HEK293 (cell line): ENCODE results near the gene ZNF726.

Experiments
- CTCF ChIA-PET: fragments of 350-600 bp; formaldehyde crosslinking; extraction: SDS; loops from one replicate; lab custom pipeline; 2021; ENCODE audit warnings: antibody characterized with exemption; lab: Yijun Ruan, JAX
- POLR2A ChIA-PET: fragments of 300-600 bp; formaldehyde crosslinking; extraction: SDS; loops from one replicate; lab custom pipeline; 2020; ENCODE audit warnings: antibody characterized with exemption, inconsistent platforms; lab: Yijun Ruan, JAX
- H3K27ac ChIP-seq: fragments of 200-500 bp; sonication (Bioruptor generic); 2 replicates; pipeline ENCODE4 v1.5.1; 2014; ENCODE audit warnings: low read depth, low read length, control low read depth, inconsistent platforms; ENCODE audit errors: extremely low read depth
- H3K36me3 ChIP-seq, 2 experiments: fragments of 200-500 bp in 1 of 2; sonication (Bioruptor generic) in 1 of 2; 1 replicate in 1 of 2; 2 replicates in 1 of 2; pipeline ENCODE4 v1.5.1; 2014 to 2017; ENCODE audit warnings: inconsistent platforms in 2 of 2, low read length in 2 of 2; ENCODE audit not compliant: control insufficient read depth in 2 of 2, insufficient read depth in 1 of 2
- H3K4me1 ChIP-seq: fragments of 200-500 bp; sonication (Bioruptor generic); 2 replicates; pipeline ENCODE4 v1.5.1; 2014; ENCODE audit warnings: mild to moderate bottlenecking, low read length, inconsistent platforms; ENCODE audit not compliant: control insufficient read depth, insufficient read depth
- H3K4me3 ChIP-seq: 2 replicates; pipeline ENCODE4 v1.5.1; 2011; ENCODE audit warnings: low read depth, mild to moderate bottlenecking, control low read depth, low read length, moderate library complexity
- H3K9me3 ChIP-seq: fragments of 200-500 bp; sonication (Bioruptor generic); 2 replicates; pipeline ENCODE4 v1.5.1; 2014; ENCODE audit warnings: low read depth, low read length, inconsistent platforms; ENCODE audit not compliant: control insufficient read depth, insufficient read depth
- PBX3 ChIP-seq: sonication (generic); formaldehyde crosslinking; IDR thresholded peaks from 2 replicates; pipeline ENCODE4 v1.8.1; 2022; ENCODE audit warnings: mild to moderate bottlenecking, moderate library complexity, missing genetic modification reagents
- SP7 ChIP-seq: fragments of 450-650 bp; formaldehyde crosslinking; IDR thresholded peaks from 2 replicates; pipeline ENCODE4 v1.5.1; 2016; ENCODE audit warnings: missing biosample characterization, missing genetic modification characterization
- ZBTB20 ChIP-seq: fragments of 450-650 bp; formaldehyde crosslinking; IDR thresholded peaks from 2 replicates; pipeline ENCODE4 v1.5.1; 2016; ENCODE audit warnings: missing biosample characterization, missing genetic modification characterization
- ZNF10 ChIP-seq: fragments of 450-650 bp; formaldehyde crosslinking; IDR thresholded peaks from 2 replicates; pipeline ENCODE4 v1.5.1; 2017; ENCODE audit warnings: missing biosample characterization, missing genetic modification characterization
- ZNF221 ChIP-seq: fragments of 450-650 bp; formaldehyde crosslinking; IDR thresholded peaks from 2 replicates; pipeline ENCODE4 v1.5.1; 2017; ENCODE audit warnings: missing biosample characterization, missing genetic modification characterization, borderline replicate concordance
- ZNF335 ChIP-seq: fragments of 450-650 bp; formaldehyde crosslinking; conservative IDR thresholded peaks from 2 replicates; pipeline ENCODE4 v1.5.1; 2016; ENCODE audit warnings: missing biosample characterization, missing genetic modification characterization
- ZNF518A ChIP-seq: fragments of 450-650 bp; formaldehyde crosslinking; conservative IDR thresholded peaks from 2 replicates; pipeline ENCODE4 v1.5.1; 2016; ENCODE audit warnings: low read depth, missing biosample characterization, missing genetic modification characterization
- ZNF521 ChIP-seq: fragments of 450-650 bp; formaldehyde crosslinking; IDR thresholded peaks from 2 replicates; pipeline ENCODE4 v1.5.1; 2017; ENCODE audit warnings: missing biosample characterization, mild to moderate bottlenecking, missing genetic modification characterization
- ZNF561 ChIP-seq: fragments of 450-650 bp; IDR thresholded peaks from 2 replicates; pipeline ENCODE4 v1.5.1; 2018; ENCODE audit warnings: missing biosample characterization, missing genetic modification characterization, borderline replicate concordance
- ZNF596 ChIP-seq: fragments of 450-650 bp; IDR thresholded peaks from 2 replicates; pipeline ENCODE4 v1.5.0; 2018; ENCODE audit warnings: missing biosample characterization, mild to moderate bottlenecking, missing genetic modification characterization, moderate library complexity
- ZSCAN23 ChIP-seq: fragments of 450-650 bp; formaldehyde crosslinking; IDR thresholded peaks from 2 replicates; pipeline ENCODE4 v1.5.1; 2016; ENCODE audit warnings: missing biosample characterization, missing genetic modification characterization

Gene ZNF726

GRCh38 chr19:23981863-23982262 is 67.2 kb downstream of the ZNF726 start (continued):
- TF ChIP-seq ZNF518A (no peak), ZNF335 (tag by site-specific recombination) (no peak)
- TF ChIP-seq, all 188 proteins: peak for 0

GRCh38 chr19:23983406-23983805 is 68.7 kb downstream of the ZNF726 start:
- Histone ChIP-seq H3K4me3 (no peak overlapping the region), H3K36me3 (no peaks in the 10 kb centered on the region), H3K27ac (no peak overlapping the region), H3K4me1 (no peaks in the 10 kb centered on the region), H3K9me3 (no peaks in the 10 kb centered on the region)
- TF ChIP-seq ZBTB20 (tag by site-specific recombination) (no peak), ZNF596 (tag by site-specific recombination) (no peak), ZNF521 (no peak), SP7 (tag by site-specific recombination) (no peak), ZNF221 (tag by site-specific recombination) (no peak), ZNF10 (tag by site-specific recombination) (no peak), PBX3 (CRISPR knock-in tag) (no peak), ZNF561 (tag by site-specific recombination) (no peak), ZSCAN23 (tag by site-specific recombination) (no peak)
- ChIA-PET CTCF (no interaction called here), POLR2A (no interaction called here)
